GM18861 (cell line): ENCODE data around the gene USP49.

Source experiments
- ATAC-seq: cut with Tn5 transposase; IDR thresholded peaks from one replicate; pipeline ENCODE4 v1.9.1; 2021; ENCODE audit not compliant: unreplicated experiment

The USP49 gene

DNA sequence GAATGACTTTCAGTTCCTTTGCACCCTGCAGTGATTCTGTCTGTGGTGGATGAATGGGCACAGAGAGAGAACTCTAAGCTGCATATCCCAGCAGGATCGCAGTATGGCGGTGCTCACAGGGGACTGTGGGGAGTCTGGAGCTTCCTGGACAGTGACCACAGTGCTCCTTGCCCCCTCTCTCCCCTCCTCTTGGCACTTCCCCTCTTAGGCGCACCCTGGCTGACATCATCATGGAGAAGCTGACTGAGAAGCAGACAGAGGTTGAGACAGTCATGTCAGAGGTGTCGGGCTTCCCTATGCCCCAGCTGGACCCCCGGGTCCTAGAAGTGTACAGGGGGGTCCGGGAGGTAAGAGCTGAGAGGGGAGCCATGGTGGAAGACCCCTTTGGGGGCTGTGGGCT is 34.7 kb upstream of the USP49 start:
- ATAC-seq: no peak

DNA sequence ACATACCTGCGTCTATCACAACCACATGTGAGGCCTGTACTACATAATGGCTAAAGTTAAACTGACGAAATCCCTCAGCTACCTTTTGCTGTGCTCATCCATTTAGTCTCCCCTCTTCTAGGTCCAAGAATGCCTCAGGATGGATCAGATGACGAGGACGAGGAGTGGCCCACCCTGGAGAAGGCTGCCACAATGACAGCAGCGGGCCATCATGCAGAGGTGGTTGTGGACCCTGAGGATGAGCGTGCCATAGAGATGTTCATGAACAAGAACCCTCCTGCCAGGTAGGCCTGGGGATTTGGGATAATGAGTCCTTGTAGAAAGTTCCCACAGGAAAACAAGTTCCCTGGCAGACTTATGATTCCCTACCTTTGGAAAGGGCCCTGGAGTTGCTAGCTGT is 32.1 kb upstream of the USP49 start:
- ATAC-seq: no peak

GRCh38 chr6:41922154-41922553 is 27.0 kb upstream of the USP49 start:
- ATAC-seq: no peak

DNA sequence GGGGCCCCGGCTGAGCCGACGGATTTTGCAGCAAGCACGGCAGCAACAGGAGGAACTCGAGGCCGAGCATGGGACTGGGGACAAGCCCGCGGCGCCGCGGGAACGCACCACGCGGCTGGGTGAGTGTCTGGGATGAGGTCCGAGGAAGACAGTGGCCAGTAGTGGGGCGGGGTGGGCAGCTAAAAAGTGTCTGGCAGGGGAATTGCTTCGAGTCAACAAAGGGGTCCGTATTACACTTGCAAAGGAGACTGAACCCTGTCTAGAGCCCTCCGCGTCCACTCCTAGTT is 26.5 kb upstream of the USP49 start:
- ATAC-seq: no peak

GRCh38 chr6:41920921-41921711 is 25.9 kb upstream of the USP49 start, which contains the start of the genes BYSL and MED20:
Gene BYSL (plus strand): TSS chr6:41921499. CDS start chr6:41921563, 64 bp downstream.
Gene MED20 (minus strand): TSS chr6:41921139. CDS start chr6:41921018, 121 bp downstream.
- peak; percentile 84 for ATAC-seq

DNA sequence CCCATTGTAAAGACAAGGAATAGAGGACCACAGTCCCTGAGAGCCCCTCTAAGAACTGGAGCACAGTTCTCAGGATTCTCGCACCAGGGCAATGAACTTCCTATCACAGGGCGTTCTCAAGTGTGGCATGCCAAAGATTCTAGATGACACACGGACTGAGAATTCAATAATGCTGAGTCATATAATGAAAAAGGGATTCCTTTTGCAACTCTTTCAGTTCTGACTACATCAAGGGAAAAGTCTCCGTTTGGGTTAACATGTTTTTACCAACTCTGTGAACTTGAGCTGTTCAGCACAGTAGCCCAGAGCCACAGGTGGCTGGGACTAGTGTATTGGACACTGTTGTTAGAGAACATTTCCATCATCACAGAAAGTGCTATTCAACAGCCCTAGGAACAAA is 22.4 kb upstream of the USP49 start:
- no peak for ATAC-seq

DNA sequence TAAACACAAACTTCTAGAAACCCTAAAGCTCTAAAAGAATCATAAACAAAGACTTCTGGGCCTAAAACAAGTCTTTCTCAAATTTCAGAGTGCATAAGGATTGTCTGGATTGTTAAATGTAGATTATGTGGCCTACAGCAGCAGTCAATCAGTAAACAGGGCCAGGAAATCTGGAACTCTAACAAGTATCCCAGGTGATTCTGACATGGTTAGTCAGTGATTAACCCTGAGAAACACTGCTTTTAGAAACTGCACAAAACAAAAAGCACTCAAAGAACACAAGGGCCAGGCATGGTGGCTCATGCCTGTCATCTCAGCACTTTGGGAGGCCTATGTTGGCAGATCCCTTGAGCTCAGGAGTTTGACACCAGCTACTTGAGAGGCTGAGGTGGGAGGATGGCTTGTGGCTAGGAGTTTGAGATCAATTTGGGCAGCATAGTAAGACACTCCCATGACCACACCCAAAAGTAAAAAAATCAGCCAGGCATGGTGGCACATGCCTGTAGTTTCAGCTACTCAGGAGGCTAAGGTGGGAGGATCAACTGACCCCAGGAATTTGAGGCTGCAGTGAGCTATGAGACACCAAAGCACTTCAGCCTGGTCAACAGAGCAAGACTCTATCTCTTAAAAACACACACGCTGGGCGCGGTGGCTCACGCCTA is 19.8 kb upstream of the USP49 start:
- ATAC-seq: no peak

GRCh38 chr6:41914343-41914742 is 19.2 kb upstream of the USP49 start:
- no peak for ATAC-seq

GRCh38 chr6:41909727-41910126 is 14.6 kb upstream of the USP49 start:
- no peak for ATAC-seq

DNA sequence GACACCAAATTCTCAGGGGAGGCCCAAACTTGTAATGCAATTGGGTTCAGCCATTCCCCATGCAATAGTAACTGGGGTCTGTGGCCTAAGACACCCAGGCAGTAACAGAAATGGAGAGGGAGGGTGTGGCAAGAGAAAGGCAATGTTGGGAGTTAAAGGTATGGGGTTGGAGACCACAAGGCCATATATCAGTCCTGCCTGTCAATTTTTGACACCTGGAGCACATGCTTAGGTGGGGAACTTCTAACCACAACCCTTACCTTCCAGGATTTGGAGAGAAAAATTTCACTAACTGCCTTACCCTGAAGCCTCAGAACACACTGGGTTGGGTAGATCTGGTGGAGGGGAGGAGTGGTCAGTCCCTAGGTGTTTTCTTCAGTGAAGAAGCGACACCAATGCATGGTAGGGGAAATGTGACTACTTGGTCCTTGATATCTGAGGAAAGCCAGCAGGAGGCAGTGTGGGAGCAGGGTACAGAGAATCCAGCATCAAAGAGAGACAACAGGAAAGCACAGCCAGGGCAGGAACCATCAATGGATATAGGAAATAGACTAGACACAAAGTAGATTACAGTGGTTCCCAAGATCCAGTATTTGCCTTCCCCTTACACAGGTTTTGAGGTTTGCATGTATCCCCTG is 6.8 kb upstream of the USP49 start:
- ATAC-seq: no peak

DNA sequence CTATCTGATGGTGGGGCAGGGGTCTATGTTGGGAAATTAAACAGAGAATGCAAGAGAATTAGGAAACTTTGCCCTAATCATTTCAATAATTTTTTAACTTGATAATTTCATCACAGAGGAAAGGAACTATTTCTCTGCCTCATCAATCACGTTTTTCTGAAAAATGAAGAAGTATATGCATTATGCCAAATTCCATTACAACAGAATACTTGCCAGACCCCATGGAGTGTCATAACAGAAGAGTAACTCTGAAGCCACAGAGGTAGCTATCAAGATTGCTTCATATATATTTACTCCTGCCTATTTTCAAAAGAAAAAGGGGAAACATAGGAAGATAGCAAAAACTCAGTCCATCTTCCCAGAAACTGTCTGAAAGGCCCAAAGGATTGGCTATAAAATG is 5.7 kb upstream of the USP49 start:
- no peak for ATAC-seq

DNA sequence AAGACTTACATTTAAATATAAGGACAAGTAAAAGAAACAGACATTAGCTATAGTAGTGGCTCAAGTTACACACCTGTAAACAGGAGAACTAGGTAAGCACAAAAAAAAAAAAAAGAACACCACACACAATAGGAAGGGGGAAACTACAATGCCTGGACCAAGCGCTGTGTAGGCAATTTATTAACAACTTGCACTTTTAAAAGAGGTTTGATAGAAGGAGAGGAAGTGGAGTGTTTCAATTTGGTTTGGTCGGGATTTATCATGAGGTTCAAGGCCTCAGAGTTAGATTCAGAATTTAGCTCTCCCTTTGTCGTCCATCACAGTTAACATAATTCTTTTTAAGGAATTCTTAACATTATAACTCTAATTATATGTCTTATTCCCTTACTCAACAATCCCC is 1.1 kb upstream of the USP49 start:
- ATAC-seq: no peak

- ATAC-seq: peak; percentile 13
Observed at GRCh38 chr6:41894366-41895299, 542 bp downstream of the USP49 start.

DNA sequence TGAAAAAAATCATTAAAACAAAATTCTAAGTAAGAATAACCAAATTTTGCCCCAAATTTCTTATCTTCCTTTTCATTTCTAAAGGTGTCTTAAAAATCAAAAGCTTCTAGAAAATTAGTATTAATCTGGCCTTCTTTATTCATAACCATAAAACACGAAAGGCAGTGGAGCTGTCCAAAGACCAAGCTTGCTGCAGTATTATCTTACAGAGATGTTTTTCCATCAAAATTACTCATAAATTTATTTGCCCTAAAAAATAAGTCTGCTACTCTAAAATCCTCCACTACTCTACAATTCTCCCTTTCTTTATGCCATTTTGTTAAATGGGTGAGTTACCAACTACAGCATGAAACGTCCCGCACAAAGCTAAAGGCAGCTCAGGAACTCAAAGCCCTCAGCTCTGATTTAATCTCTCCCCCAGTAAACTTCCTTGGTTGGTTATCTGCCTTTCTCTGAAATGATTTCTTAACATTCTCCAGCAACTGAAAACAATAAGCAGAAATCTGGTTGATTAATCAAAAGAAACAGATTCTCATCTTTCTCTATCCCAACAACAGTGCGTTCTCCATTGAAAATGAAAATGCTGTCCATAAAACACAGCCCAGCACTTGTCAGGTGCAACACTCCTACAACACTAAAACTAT is 2.1 kb downstream of the USP49 start:
- no peak for ATAC-seq

- ATAC-seq: no peak
Observed at GRCh38 chr6:41887331-41887751, 7.8 kb downstream of the USP49 start.

DNA sequence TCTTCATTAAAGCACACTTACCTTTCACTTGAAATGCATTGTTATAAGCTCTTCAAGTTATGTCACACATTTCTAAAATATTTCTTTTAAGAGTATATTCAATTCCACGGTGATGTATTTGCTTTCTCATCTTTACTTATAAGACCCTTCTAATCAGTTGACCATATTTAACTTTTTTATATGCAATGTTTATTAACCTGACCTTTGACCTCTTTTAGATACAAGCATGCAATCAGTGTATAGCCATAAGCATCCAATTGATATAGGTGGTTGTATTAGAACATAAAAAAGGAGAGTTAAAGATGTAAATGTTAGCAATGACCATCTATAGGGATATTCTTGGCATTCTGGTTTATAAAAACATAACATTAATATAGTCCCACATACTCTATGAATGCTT is 9.2 kb downstream of the USP49 start:
- no peak for ATAC-seq

DNA sequence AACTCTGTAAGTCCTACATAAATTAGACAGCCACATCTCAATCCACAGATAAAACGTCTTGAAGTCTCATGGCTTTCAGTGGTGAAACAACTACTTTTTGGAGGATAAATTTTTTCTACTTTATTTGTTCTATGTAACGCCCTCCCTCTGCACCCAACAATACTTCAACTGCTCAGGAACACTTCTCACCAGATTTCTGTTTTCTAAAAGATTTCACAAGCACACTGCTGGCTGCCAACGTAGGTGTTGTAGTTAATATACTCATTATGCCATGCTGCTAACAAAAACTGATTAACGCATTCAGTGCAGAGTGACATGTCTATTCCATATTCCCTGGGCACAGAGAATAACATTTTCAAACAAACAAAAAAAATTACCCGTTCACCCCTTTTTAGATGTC is 10.2 kb downstream of the USP49 start:
- ATAC-seq: no peak

GRCh38 chr6:41881506-41881905 is 13.7 kb downstream of the USP49 start:
- ATAC-seq: no peak

DNA sequence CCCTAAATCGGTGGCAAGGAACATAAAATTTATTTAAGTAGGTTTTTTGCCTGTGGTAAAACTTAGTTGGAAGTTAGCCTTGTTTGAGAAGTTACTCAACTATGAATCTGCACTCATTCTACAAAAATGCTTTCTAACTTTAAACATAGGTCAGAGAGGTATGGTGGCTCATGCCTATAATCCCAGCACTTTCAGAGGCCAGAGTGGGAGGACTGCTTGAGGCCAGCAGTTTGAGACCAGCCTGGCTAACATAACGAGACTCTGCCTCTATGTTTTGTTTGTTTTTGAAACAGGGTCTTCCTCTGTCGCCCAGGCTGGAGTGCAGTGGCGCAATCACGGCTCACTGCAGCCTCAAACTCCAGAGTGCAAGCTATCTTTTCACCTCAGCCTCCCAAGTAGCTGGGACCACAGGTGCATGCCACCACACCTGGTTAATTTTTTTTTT is 16.2 kb downstream of the USP49 start:
- no peak for ATAC-seq

DNA sequence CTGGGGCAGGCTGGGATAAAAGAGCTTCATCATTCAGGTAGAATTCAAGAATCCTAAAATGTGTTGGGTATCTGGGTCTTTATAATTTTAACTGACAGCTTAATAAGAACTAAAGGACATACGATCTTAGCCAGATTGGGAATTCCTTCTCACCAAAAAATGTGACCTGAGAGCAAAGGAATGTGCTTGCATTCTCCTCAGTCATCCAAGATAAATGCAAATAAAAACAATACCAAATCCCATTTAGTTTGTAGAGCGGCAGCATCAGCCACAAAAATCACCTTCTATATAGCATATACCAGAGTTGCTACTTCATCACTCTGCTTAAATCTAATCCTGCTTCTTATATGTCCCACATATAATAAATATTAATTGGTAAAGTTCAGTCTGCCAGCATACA is 16.9 kb downstream of the USP49 start:
- ATAC-seq: no peak
